ENCODE measurements around the gene NR2E3.

GRCh38 chr15:71790081-71790480 is 20.3 kb upstream of the NR2E3 start:
- TF ChIP-seq CTCF (IDR thresholded peaks at IDR 0.05) (no peak), EP300 (IDR thresholded peaks at IDR 0.05) (no peak)
